ENCODE results near the gene TBL1X. TPM values are rescaled to one million over a fixed set of nuclear protein-coding genes. Genes with fewer than 3 reads are reported as not detected.

Gene TBL1X
- total RNA-seq, 3 donors from 2014 or later = 18.6 to 24.6 (median 20.0) TPM

DNA sequence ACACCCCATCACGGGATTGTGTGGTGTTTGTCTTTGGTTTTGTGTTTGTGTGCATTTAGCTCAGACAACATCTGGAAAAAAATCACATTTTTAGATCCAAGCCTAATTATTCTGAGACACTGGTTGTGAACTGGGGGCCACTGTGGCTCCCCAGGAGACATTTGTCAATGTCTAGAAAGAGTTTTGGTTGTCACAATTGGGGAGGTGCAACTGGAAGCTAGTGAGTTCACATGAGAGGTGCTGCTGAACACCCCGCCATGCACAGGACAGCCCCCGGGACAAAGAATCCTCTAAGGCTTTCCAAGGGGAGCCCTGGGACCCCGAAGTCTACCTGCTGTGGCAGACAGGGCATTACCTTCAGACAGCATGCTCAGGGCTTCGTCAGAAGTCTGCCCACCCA is 274.3 kb downstream of the TBL1X start:
- H3K4me1 ChIP-seq = no peaks in the 10 kb centered on the region
- DNase-seq (ENCODE audit: low spot score in 2 of 2) = no peak
- H3K36me3 ChIP-seq = no peaks in the 10 kb centered on the region
- no peak overlapping the region for H3K27ac ChIP-seq
- peaks cover 0 to 4% of the 10 kb centered on the region in 2 donors for H3K9me3 ChIP-seq
- H3K4me3 ChIP-seq = no peak overlapping the region
- TF ChIP-seq POLR2AphosphoS5 (IDR thresholded peaks at IDR 0.05) = no peak
- intact Hi-C loops (cut with DNase I; ENCODE audit: low total_unique reads) = loop anchor here (5.0 kb wide), 1 partner anchor 943 kb away; no protein-coding TSS in a partner anchor
- H3K27me3 ChIP-seq = peaks cover 0 to 10% of the 10 kb centered on the region in 2 donors

DNA sequence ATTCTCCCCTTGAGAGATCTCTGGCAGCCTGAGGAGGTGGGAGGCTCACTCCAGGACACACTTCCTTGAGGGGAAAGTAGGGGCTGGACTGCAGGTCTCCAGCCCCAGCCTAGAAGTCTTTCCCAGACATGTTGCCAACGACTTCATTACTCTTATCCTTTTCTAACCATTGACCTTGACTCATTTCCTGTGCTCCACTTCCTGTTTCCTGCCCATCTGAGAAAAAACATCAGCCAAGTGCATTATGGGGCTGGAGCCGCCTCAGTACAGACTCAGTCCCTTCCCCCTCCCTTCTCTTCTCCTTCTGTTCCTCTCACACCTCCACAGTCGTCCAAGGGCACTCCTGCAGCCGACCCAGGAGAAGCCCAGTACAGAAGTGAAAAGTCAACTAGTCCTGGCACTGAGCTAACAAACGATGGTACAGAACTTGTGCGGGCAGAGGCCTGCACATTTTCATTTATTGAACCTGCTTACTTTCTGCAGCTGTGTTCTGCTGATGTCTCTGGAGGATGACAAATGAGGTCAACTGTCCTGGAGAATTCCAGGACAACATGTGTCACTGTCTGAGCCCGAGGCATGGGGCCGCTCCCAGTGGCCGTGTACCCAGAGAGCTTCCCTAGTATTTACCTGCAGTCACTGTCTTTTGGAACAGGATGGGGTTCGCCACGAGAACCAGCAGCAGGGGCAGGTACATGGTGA is 280.7 kb downstream of the TBL1X start:
- Histone ChIP-seq H3K4me3 (no peak overlapping the region), H3K27ac (no peak overlapping the region), H3K36me3 (no peaks in the 10 kb centered on the region), H3K9me3 (no peaks in the 10 kb centered on the region), H3K4me1 (no peaks in the 10 kb centered on the region), H3K27me3 (peaks cover 0 to 5% of the 10 kb centered on the region in 2 donors)
- TF ChIP-seq, protein P1, sequence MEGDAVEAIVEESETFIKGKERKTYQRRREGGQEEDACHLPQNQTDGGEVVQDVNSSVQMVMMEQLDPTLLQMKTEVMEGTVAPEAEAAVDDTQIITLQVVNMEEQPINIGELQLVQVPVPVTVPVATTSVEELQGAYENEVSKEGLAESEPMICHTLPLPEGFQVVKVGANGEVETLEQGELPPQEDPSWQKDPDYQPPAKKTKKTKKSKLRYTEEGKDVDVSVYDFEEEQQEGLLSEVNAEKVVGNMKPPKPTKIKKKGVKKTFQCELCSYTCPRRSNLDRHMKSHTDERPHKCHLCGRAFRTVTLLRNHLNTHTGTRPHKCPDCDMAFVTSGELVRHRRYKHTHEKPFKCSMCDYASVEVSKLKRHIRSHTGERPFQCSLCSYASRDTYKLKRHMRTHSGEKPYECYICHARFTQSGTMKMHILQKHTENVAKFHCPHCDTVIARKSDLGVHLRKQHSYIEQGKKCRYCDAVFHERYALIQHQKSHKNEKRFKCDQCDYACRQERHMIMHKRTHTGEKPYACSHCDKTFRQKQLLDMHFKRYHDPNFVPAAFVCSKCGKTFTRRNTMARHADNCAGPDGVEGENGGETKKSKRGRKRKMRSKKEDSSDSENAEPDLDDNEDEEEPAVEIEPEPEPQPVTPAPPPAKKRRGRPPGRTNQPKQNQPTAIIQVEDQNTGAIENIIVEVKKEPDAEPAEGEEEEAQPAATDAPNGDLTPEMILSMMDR (IDR thresholded peaks at IDR 0.05) = no peak
- TF ChIP-seq POLR2AphosphoS5 (IDR thresholded peaks at IDR 0.05) = no peak
- TF ChIP-seq POLR2A (IDR thresholded peaks at IDR 0.05) = no peak
- DNase-seq (ENCODE audit: low spot score in 2 of 2) = peak in 1 of 2 donors; percentile 55
- intact Hi-C loops (cut with DNase I; ENCODE audit: low total_unique reads) = no loop called here

DNA sequence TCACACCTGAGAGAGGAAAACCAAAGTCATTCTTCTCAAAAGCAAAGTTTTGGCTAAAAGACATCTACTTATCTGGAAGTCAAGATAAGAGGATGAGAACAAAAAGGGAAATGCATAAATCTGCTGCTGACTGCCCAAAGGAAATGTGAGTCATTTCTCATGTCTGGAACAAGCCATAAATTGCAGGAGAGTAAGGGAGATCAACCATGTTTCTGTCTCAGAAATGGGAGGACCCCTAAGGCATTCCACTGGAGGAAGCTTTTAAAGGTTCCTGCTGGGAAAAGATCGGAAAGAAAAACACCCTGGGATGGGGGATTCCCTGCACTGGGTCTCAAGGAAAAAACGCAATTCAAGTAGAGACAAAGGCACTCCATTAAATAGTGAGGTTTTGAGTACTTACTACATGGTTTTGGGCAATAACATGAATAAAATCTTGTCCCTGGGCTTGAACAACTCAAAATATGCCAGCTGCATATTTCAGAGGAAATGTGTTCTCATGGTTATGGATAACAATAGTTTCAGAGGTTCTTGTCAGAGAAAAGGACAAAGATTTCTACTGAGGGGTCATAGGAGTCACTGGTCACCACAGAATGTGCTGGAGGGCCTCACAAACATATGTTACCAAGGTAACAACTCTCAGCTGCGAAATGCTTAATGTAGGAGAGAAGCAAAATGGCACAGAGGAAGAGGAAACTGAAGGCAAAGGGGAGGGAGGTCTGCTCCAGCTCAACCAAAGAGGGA is 281.5 kb downstream of the TBL1X start:
- H3K9me3 ChIP-seq = no peaks in the 10 kb centered on the region
- TF ChIP-seq, protein P1 (IDR thresholded peaks at IDR 0.05) = no peak
- TF ChIP-seq POLR2A (IDR thresholded peaks at IDR 0.05) (no peak), POLR2AphosphoS5 (IDR thresholded peaks at IDR 0.05) (no peak)
- peaks cover 0 to 9% of the 10 kb centered on the region in 2 donors for H3K27me3 ChIP-seq
- no peaks in the 10 kb centered on the region for H3K4me1 ChIP-seq
- DNase-seq (ENCODE audit: low spot score in 2 of 2) = no peak
- H3K4me3 ChIP-seq = no peak overlapping the region
- intact Hi-C loops (cut with DNase I; ENCODE audit: low total_unique reads) = no loop called here
- H3K27ac ChIP-seq = no peak overlapping the region
- no peaks in the 10 kb centered on the region for H3K36me3 ChIP-seq

DNA sequence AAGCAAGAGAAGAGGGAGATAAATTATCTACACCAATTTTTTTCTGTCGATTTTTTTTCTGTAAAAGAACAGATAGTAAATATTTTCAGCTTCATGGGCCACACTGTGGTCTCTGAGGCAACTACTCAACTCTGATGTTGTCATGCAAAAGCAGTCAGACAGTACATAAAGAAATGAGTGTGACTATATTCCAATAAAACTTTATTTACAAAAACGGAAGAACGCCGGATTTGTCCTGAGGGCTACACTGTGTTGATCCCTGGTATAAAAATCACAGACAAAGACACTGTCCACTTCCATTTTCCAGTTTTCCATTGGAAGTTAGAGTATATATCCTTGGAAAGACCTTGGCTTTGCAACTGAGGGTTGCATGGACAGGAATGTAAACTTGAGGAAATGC is 282.8 kb downstream of the TBL1X start:
- Histone ChIP-seq H3K4me3 (no peak overlapping the region), H3K36me3 (no peaks in the 10 kb centered on the region), H3K27ac (no peak overlapping the region), H3K27me3 (peaks cover 0 to 9% of the 10 kb centered on the region in 2 donors), H3K4me1 (no peaks in the 10 kb centered on the region), H3K9me3 (no peaks in the 10 kb centered on the region)
- no peak for TF ChIP-seq POLR2AphosphoS5 (IDR thresholded peaks at IDR 0.05)
- TF ChIP-seq, protein P1 (IDR thresholded peaks at IDR 0.05) = no peak
- no peak for TF ChIP-seq POLR2A (IDR thresholded peaks at IDR 0.05)
- intact Hi-C loops (cut with DNase I; ENCODE audit: low total_unique reads) = no loop called here
- DNase-seq (ENCODE audit: low spot score in 2 of 2) = no peak

DNA sequence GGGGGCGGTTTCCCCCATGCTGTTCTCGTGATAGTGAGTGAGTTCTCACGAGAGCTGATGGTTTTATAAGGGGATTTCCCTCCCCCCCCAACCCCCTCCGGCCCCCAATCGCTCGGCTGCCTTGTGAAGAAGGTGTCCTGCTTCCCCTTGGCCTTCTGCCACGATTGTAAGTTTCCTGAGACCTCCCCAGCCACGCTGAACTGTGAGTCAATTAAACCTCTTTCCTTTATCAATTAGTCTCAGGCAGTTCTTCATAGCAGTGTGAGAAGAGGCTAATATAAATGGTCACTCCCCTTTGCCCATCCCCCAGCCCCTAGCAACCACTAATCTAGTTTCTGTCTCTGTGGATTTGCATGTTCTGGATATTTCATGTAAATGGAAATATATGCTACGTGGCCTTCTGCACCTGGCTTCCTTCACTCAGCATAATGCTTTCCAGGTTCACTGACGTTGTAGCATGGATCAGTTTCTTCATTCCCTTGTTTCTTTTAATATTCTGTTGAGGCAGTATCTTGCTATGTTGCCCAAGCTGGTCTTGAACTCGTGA is 284.4 kb downstream of the TBL1X start:
- Histone ChIP-seq H3K4me3 (no peak overlapping the region), H3K36me3 (no peaks in the 10 kb centered on the region), H3K4me1 (no peaks in the 10 kb centered on the region), H3K27ac (no peak overlapping the region), H3K27me3 (peaks cover 0 to 16% of the 10 kb centered on the region in 2 donors), H3K9me3 (no peaks in the 10 kb centered on the region)
- DNase-seq (ENCODE audit: low spot score in 2 of 2) = no peak
- intact Hi-C loops (cut with DNase I; ENCODE audit: low total_unique reads) = no loop called here
- TF ChIP-seq POLR2AphosphoS5 (IDR thresholded peaks at IDR 0.05) (no peak), POLR2A (IDR thresholded peaks at IDR 0.05) (no peak)
- TF ChIP-seq, protein P1 (IDR thresholded peaks at IDR 0.05) = no peak

Data from breast epithelium (tissue), 4 donors.